HepG2 (cell line): ENCODE data around the gene DRC7. TPM values are rescaled to one million over a fixed set of nuclear protein-coding genes. Genes with fewer than 3 reads are reported as not detected.
A peak's percentile ranks its signal among the peaks of the same experiment; 100 is the strongest.

Experiments used
- ATAC-seq: fragments of 200-7000 bp; cut with Tn5 transposase; 3 replicates; pipeline ENCODE4 v1.9.1; 2020; ENCODE audit warnings: mild to moderate bottlenecking, moderate library complexity
- BruUV-seq: library from RNA; stranded (reverse); fragments of 400-500 nt; replicated peaks from 2 replicates; lab custom pipeline; 2021; lab: Mats Ljungman, UMichigan
- CTCF ChIA-PET: fragments of 300-600 bp; formaldehyde crosslinking; extraction: SDS; loops from one replicate; lab custom pipeline; 2021; ENCODE audit warnings: low total read pairs, inconsistent platforms, low intra/inter-chr PET ratio; lab: Yijun Ruan, JAX
- POLR2A ChIA-PET: fragments of 350-600 bp; sonication (Branson Sonifier 250); formaldehyde crosslinking; loops from one replicate; lab custom pipeline; 2020; ENCODE audit warnings: antibody characterized with exemption, inconsistent platforms; lab: Yijun Ruan, JAX
- DNase-seq: peaks from one replicate; pipeline ENCODE4 v3.0.0-alpha.2; 2015; ENCODE audit warnings: low spot score
- FAIRE-seq: peaks from 3 replicates; lab custom pipeline; 2011; peaks lifted over from hg19 to GRCh38; lab: Jason Lieb, UNC
- H2AFZ ChIP-seq: one replicate; pipeline ENCODE4 v1.6.1; 2011; ENCODE audit warnings: low read length, inconsistent platforms
- H3K27ac ChIP-seq: fragments of 300-600 bp; 3 replicates; pipeline ENCODE4 v1.8.0; 2011; ENCODE audit warnings: mixed run types, mild to moderate bottlenecking, mixed read lengths, low read length, inconsistent platforms; ENCODE audit not compliant: insufficient read depth; ENCODE audit errors: extremely low read length
- H3K27me3 ChIP-seq, 2 experiments: fragments of 200-600 bp in 1 of 2; 2 replicates in 1 of 2; 3 replicates in 1 of 2; pipeline versions ENCODE4 v1.6.0 to v1.8.0; 2011; ENCODE audit warnings: low read length in 2 of 2, mild to moderate bottlenecking in 2 of 2, moderate library complexity in 2 of 2, inconsistent platforms in 1 of 2; ENCODE audit not compliant: insufficient read depth in 2 of 2, control insufficient read depth in 1 of 2
- H3K36me3 ChIP-seq, 2 experiments: fragments of 200-600 bp in 1 of 2; replicated peaks in 1 of 2; 2 replicates in 1 of 2; 3 replicates in 1 of 2; pipeline versions ENCODE4 v1.5.1 to v1.8.0; 2011; ENCODE audit warnings: low read length in 2 of 2, inconsistent platforms in 1 of 2; ENCODE audit not compliant: insufficient read depth in 2 of 2, control insufficient read depth in 1 of 2
- H3K4me1 ChIP-seq: 2 replicates; pipeline ENCODE4 v1.5.1; 2012; ENCODE audit warnings: low read length, inconsistent platforms; ENCODE audit not compliant: insufficient read depth
- H3K4me2 ChIP-seq: 2 replicates; pipeline ENCODE4 v1.6.0; 2011; ENCODE audit warnings: low read depth, low read length, inconsistent platforms
- H3K4me3 ChIP-seq, 3 experiments: fragments of 200-600 bp in 1 of 3; sonication (generic), shearing (Covaris generic) in 1 of 3; replicated peaks in 1 of 3; 2 replicates each; pipeline ENCODE4 v1.5.1; 2011 to 2016; ENCODE audit warnings: low read length in 3 of 3, inconsistent platforms in 2 of 3, low read depth in 2 of 3, mild to moderate bottlenecking in 2 of 3, control low read depth in 1 of 3, mixed read lengths in 1 of 3; ENCODE audit not compliant: insufficient read depth in 1 of 3
- H3K79me2 ChIP-seq: one replicate; pipeline ENCODE4 v1.6.1; 2011; ENCODE audit warnings: low read length, inconsistent platforms; ENCODE audit not compliant: insufficient read depth
- H3K9ac ChIP-seq: 2 replicates; pipeline ENCODE4 v1.6.0; 2011; ENCODE audit warnings: mild to moderate bottlenecking, low read depth, low read length, inconsistent platforms; ENCODE audit not compliant: insufficient read depth
- H3K9me3 ChIP-seq: 2 replicates; pipeline ENCODE4 v1.5.1; 2012; ENCODE audit warnings: mild to moderate bottlenecking, low read length
- H4K20me1 ChIP-seq: 2 replicates; pipeline ENCODE4 v1.6.0; 2011; ENCODE audit warnings: inconsistent platforms, mild to moderate bottlenecking, low read length, moderate library complexity; ENCODE audit not compliant: insufficient read depth
- ATAD3A ChIP-seq: sonication (generic); formaldehyde crosslinking; IDR thresholded peaks from 2 replicates; pipeline ENCODE4 v1.4.0; 2020; ENCODE audit warnings: missing genetic modification reagents
- FOXA1 ChIP-seq, 2 experiments: fragments of 450-650 bp in 1 of 2; sonication (generic) in 1 of 2; formaldehyde crosslinking in 1 of 2; IDR thresholded peaks; 2 replicates each; pipeline versions ENCODE4 v1.4.0 to v1.6.1; 2016 to 2020; ENCODE audit warnings: missing genetic modification reagents in 1 of 2
- FOXM1 ChIP-seq: sonication (generic); formaldehyde crosslinking; IDR thresholded peaks from 2 replicates; pipeline ENCODE4 v1.5.0; 2020; ENCODE audit warnings: missing genetic modification reagents
- GATA4 ChIP-seq: sonication (generic); IDR thresholded peaks from 2 replicates; pipeline ENCODE4 v1.6.1; 2016; ENCODE audit warnings: antibody characterized with exemption, low read depth, borderline replicate concordance
- GATAD2A ChIP-seq: IDR thresholded peaks from 2 replicates; pipeline ENCODE4 v1.6.1; 2016
- KDM5B ChIP-seq: sonication (generic); formaldehyde crosslinking; IDR thresholded peaks from 2 replicates; pipeline ENCODE4 v1.4.0; 2020; ENCODE audit warnings: missing genetic modification reagents, mild to moderate bottlenecking, borderline replicate concordance
- KMT2B ChIP-seq: IDR thresholded peaks from 2 replicates; pipeline ENCODE4 v1.6.1; 2016; ENCODE audit warnings: missing genetic modification reagents, missing compliant biosample characterization
- MED8 ChIP-seq: sonication (generic); formaldehyde crosslinking; IDR thresholded peaks from 2 replicates; pipeline ENCODE4 v1.8.1; 2023; ENCODE audit warnings: mild to moderate bottlenecking, missing genetic modification reagents; ENCODE audit not compliant: insufficient replicate concordance
- NR1H2 ChIP-seq: sonication (generic); formaldehyde crosslinking; IDR thresholded peaks from 2 replicates; pipeline ENCODE4 v1.8.1; 2022; ENCODE audit warnings: low read depth, missing genetic modification reagents, borderline replicate concordance
- PCBP1 ChIP-seq: fragments of 200-400 bp; formaldehyde crosslinking; IDR thresholded peaks from 2 replicates; pipeline ENCODE4 v1.6.1; 2017; ENCODE audit warnings: mild to moderate bottlenecking, low read depth, low read length, borderline replicate concordance
- PPARG ChIP-seq: conservative IDR thresholded peaks from 2 replicates; pipeline ENCODE4 v1.6.1; 2016; ENCODE audit warnings: missing biosample characterization, missing genetic modification reagents
- RFXANK ChIP-seq: IDR thresholded peaks from 2 replicates; pipeline ENCODE4 v1.6.1; 2016
- RXRB ChIP-seq: IDR thresholded peaks from 2 replicates; pipeline ENCODE4 v1.6.1; 2016; ENCODE audit warnings: borderline replicate concordance, missing genetic modification reagents, missing compliant biosample characterization
- U2AF1 ChIP-seq: fragments of 200-400 bp; formaldehyde crosslinking; optimal IDR thresholded peaks from 2 replicates; pipeline ENCODE3; 2017; ENCODE audit warnings: mild to moderate bottlenecking, low read depth, low read length
- XRCC5 ChIP-seq: fragments of 200-400 bp; formaldehyde crosslinking; optimal IDR thresholded peaks from 2 replicates; pipeline ENCODE3; 2017; ENCODE audit warnings: mild to moderate bottlenecking, low read length
- ZBTB38 ChIP-seq: sonication (generic); formaldehyde crosslinking; IDR thresholded peaks from 2 replicates; pipeline ENCODE4 v1.5.1; 2020; ENCODE audit warnings: mild to moderate bottlenecking, missing genetic modification reagents
- ZBTB7A ChIP-seq: sonication (generic); formaldehyde crosslinking; IDR thresholded peaks from 2 replicates; pipeline ENCODE4 v1.8.0; 2022; ENCODE audit warnings: mild to moderate bottlenecking, missing genetic modification reagents
- ZFX ChIP-seq: sonication (generic); formaldehyde crosslinking; IDR thresholded peaks from 2 replicates; pipeline ENCODE4 v1.4.0; 2020; ENCODE audit warnings: mild to moderate bottlenecking, low read depth, missing genetic modification reagents, moderate library complexity
- ZNF12 ChIP-seq: sonication (generic); formaldehyde crosslinking; IDR thresholded peaks from 2 replicates; pipeline ENCODE4 v1.5.0; 2020; ENCODE audit warnings: missing genetic modification reagents
- ZNF253 ChIP-seq: sonication (generic); formaldehyde crosslinking; IDR thresholded peaks from 2 replicates; pipeline ENCODE4 v1.8.0; 2022; ENCODE audit warnings: mild to moderate bottlenecking, missing genetic modification reagents, borderline replicate concordance
- ZNF550 ChIP-seq: sonication (generic); formaldehyde crosslinking; IDR thresholded peaks from 2 replicates; pipeline ENCODE4 v1.4.0; 2020; ENCODE audit warnings: mild to moderate bottlenecking, missing genetic modification reagents, borderline replicate concordance
- ZNF607 ChIP-seq: sonication (generic); formaldehyde crosslinking; IDR thresholded peaks from 2 replicates; pipeline ENCODE4 v1.5.1; 2020; ENCODE audit warnings: missing genetic modification reagents, mild to moderate bottlenecking, borderline replicate concordance
- ZNF768 ChIP-seq: sonication (generic); formaldehyde crosslinking; IDR thresholded peaks from 2 replicates; pipeline ENCODE4 v1.4.0; 2020; ENCODE audit warnings: missing genetic modification reagents
- WGBS: methylation state at CpG from one replicate; pipeline ENCODE4 v1.1.6; 2017; ENCODE audit warnings: low lambda C conversion rate; 5-methylcytosine and 5-hydroxymethylcytosine counted together
- in situ Hi-C: cut with HindIII; loops from 2 replicates; pipeline ENCODE4 v1.10.0; 2017; ENCODE audit warnings: low pct_unique_long_range_greater_than_20kb; ENCODE audit not compliant: extremely low pct_ligation_motif_present
- intact Hi-C: fragments of 100-400 bp; cut with micrococcal nuclease; formaldehyde crosslinking; loops from one replicate; pipeline ENCODE4 v1.10.0; 2022; ENCODE audit not compliant: unreplicated experiment
- polyA plus RNA-seq, 8 experiments: library from polyadenylated mRNA; depleted of rRNA in 3 of 8; stranded (reverse) in 7 of 8; unstranded in 1 of 8; fragments of >200 nt; fragmentation: Illumina TruSeq in 4 of 8; extraction: Trizol in 4 of 8; gene quantifications; 2 replicates each; pipeline versions ENCODE4 v1.2.1 to v1.2.3, GENCODE V29; 2011 to 2016; ENCODE audit warnings: low read depth in 4 of 8, missing spikeins in 1 of 8, mixed read lengths in 1 of 8; ENCODE audit not compliant: insufficient read depth in 1 of 8
- total RNA-seq, 5 experiments: library from RNA; depleted of rRNA; stranded (reverse); fragments of >200 nt; fragmentation: Illumina TruSeq; extraction: Trizol; gene quantifications; 2 replicates each; pipeline ENCODE4 v1.2.3, GENCODE V29; 2016; ENCODE audit warnings: low read depth in 1 of 5
- TF ChIP-seq, protein P1 (sequence below): sonication (generic); formaldehyde crosslinking; IDR thresholded peaks from 2 replicates; pipeline ENCODE4 v1.5.1; 2020; ENCODE audit warnings: missing genetic modification reagents, mild to moderate bottlenecking, borderline replicate concordance

Gene DRC7
- total and polyA plus RNA-seq, 2 of the 13 experiments (the other 11 are each of a cell fraction or from before 2014, with no cell fraction given): 2.7 to 3.4 TPM

DNA sequence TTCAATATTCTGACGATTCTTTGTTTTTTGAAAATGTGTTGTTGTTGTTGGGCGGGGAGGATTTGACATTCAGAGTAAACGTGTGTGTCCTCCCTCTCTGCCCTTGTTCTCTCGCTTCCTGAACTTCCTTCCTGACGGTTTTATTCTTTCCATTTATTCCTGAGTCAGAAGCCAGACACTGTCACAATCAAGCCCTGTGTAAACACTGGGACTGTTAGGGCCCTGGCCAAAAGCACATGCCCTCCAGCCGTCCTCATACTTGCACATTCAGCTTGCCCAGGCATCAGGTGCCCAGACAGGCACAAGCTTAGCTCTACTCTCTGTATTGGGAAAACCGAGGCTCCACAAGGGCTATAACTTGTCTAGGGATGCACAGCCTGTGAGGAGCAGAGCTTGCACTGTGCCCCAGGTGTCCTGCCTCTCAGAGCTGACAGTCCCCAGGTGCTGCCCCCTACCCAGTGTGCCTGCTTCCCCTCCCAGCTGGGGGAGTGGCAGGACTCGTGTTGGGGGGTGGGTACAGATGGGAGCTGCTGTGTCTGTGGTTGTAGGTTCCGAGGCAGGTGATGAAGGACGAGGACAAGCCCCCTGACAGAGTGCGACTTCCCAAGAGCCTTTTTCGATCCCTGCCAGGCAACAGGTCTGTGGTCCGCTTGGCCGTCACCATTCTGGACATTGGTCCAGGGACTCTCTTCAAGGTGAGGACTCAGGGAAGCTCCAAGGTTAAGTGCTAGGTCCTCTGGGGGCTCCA, 16.8 kb upstream of the DRC7 start:
- in situ Hi-C loops: no loop called here
- no peaks in the 10 kb centered on the region for H3K36me3 ChIP-seq
- peak; percentile 59 for DNase-seq
- no TSS peak for BruUV-seq
- ChIA-PET POLR2A (interaction anchor here (0.8 to 2.6 kb wide), 4 partner anchors 10 to 57 kb away, joined by 3 to 12 read pairs (median 4); partner anchors contain the start of genes ADGRG3 and DRC7), CTCF (interaction anchor here (0.8 kb wide), 1 partner anchor 28 kb away, joined by 3 read pairs; no protein-coding TSS in a partner anchor)
- H3K4me1 ChIP-seq: peaks cover 51% of the 10 kb centered on the region
- no peaks in the 10 kb centered on the region for H3K79me2 ChIP-seq
- intact Hi-C loops: loop anchor here (2.0 kb wide), 1 partner anchor 43 kb away; no protein-coding TSS in a partner anchor
- peak; percentile 70 for FAIRE-seq
- no peak overlapping the region for H3K27ac ChIP-seq
- no peaks in the 10 kb centered on the region for H4K20me1 ChIP-seq
- no peak overlapping the region for H3K4me3 ChIP-seq
- H3K27me3 ChIP-seq: no peaks in the 10 kb centered on the region
- no peak overlapping the region for H3K9ac ChIP-seq
- no peak overlapping the region for H2AFZ ChIP-seq
- H3K9me3 ChIP-seq: no peaks in the 10 kb centered on the region
- peak; percentile 71 for ATAC-seq
- 57% methylated on average over 14 of the region's 14 CpGs for WGBS
- peak overlapping the region; percentile 25; the same call in 1 of the 2 replicates for H3K4me2 ChIP-seq
- TF ChIP-seq KDM5B (CRISPR knock-in tag): no peak
- TF ChIP-seq ZNF768 (CRISPR knock-in tag): 0 out of 2 replicates have a peak, but pooled peaks have one; percentile 48
- no peak for TF ChIP-seq KMT2B
- no peak for TF ChIP-seq GATA4
- TF ChIP-seq PCBP1: no peak
- TF ChIP-seq ZNF550 (CRISPR knock-in tag): no peak
- TF ChIP-seq GATAD2A (CRISPR knock-in tag): peak; percentile 29; the same call in 1 of the 2 replicates
- no peak for TF ChIP-seq PPARG (CRISPR knock-in tag)
- TF ChIP-seq U2AF1: no peak
- TF ChIP-seq ZFX (CRISPR knock-in tag): peak; percentile 28; the same call in 1 of the 2 replicates
- TF ChIP-seq ZNF12 (CRISPR knock-in tag): peak; percentile 84
- peak; percentile 36; the same call in 1 of the 2 replicates for TF ChIP-seq RXRB
- no peak for TF ChIP-seq MED8 (CRISPR knock-in tag)
- TF ChIP-seq ZNF253 (CRISPR knock-in tag): peak; percentile 56; the same call in 1 of the 2 replicates
- no peak for TF ChIP-seq NR1H2
- TF ChIP-seq ZNF607 (CRISPR knock-in tag): no peak
- no peak for TF ChIP-seq ATAD3A (CRISPR knock-in tag)
- TF ChIP-seq FOXM1: no peak
- TF ChIP-seq RFXANK: no peak
- TF ChIP-seq ZBTB7A: 0 out of 2 replicates have a peak, but pooled peaks have one; percentile 15
- TF ChIP-seq ZBTB38 (CRISPR knock-in tag): no peak
- TF ChIP-seq, protein P1, sequence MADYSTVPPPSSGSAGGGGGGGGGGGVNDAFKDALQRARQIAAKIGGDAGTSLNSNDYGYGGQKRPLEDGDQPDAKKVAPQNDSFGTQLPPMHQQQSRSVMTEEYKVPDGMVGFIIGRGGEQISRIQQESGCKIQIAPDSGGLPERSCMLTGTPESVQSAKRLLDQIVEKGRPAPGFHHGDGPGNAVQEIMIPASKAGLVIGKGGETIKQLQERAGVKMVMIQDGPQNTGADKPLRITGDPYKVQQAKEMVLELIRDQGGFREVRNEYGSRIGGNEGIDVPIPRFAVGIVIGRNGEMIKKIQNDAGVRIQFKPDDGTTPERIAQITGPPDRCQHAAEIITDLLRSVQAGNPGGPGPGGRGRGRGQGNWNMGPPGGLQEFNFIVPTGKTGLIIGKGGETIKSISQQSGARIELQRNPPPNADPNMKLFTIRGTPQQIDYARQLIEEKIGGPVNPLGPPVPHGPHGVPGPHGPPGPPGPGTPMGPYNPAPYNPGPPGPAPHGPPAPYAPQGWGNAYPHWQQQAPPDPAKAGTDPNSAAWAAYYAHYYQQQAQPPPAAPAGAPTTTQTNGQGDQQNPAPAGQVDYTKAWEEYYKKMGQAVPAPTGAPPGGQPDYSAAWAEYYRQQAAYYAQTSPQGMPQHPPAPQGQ (CRISPR knock-in tag): no peak
- peak; percentile 9 for TF ChIP-seq XRCC5
- TF ChIP-seq FOXA1 (IDR thresholded peaks at IDR 0.05): no peak
- TF ChIP-seq FOXA1 (CRISPR knock-in tag; IDR thresholded peaks at IDR 0.05): peak; percentile 90
